ENCODE data around the gene SLCO1B3. TPM values are rescaled to one million over a fixed set of nuclear protein-coding genes. Genes with fewer than 3 reads are reported as not detected.

Gene SLCO1B3
- total RNA-seq, 2 experiments from 2014 or later, result not detected

Other genes starting within 250 kb of the SLCO1B3 start
- gene SLCO1C1, start 115.4 kb upstream of the SLCO1B3 start, total RNA-seq, result not detected